Karpas-422 (cell line): ENCODE data around the gene ADAMTS14. TPM values are rescaled to one million over a fixed set of nuclear protein-coding genes. Genes with fewer than 3 reads are reported as not detected.
A peak's percentile ranks its signal among the peaks of the same experiment; 100 is the strongest.

Experiments
- DNase-seq: peaks from one replicate; pipeline ENCODE4 v3.0.0-alpha.2; 2015
- H2AFZ ChIP-seq: fragments of 200-600 bp; sonication (generic); 2 replicates; pipeline ENCODE4 v1.6.1; 2014; ENCODE audit warnings: antibody characterized with exemption, low read length, mixed read lengths
- H3K27ac ChIP-seq: fragments of 200-600 bp; sonication (generic); 2 replicates; pipeline ENCODE4 v1.5.1; 2014; ENCODE audit warnings: mild to moderate bottlenecking, low read length, moderate library complexity
- H3K27me3 ChIP-seq: fragments of 200-600 bp; sonication (generic); 2 replicates; pipeline ENCODE4 v1.6.1; 2014; ENCODE audit warnings: low read length, mixed read lengths
- H3K36me3 ChIP-seq: fragments of 200-600 bp; sonication (generic); 2 replicates; pipeline ENCODE4 v1.6.1; 2014; ENCODE audit warnings: low read length, mixed read lengths; ENCODE audit not compliant: insufficient read depth
- H3K4me1 ChIP-seq: fragments of 200-600 bp; sonication (generic); 2 replicates; pipeline ENCODE4 v1.6.1; 2014; ENCODE audit warnings: mild to moderate bottlenecking, low read length, mixed read lengths
- H3K4me2 ChIP-seq: fragments of 200-600 bp; sonication (generic); 2 replicates; pipeline ENCODE4 v1.6.1; 2014; ENCODE audit warnings: low read length, low read depth, mild to moderate bottlenecking; ENCODE audit not compliant: poor library complexity, severe bottlenecking
- H3K4me3 ChIP-seq: fragments of 200-600 bp; sonication (generic); 2 replicates; pipeline ENCODE4 v1.5.1; 2014; ENCODE audit warnings: mild to moderate bottlenecking, antibody characterized with exemption, low read length, mixed read lengths
- H3K79me2 ChIP-seq: fragments of 200-600 bp; sonication (generic); 2 replicates; pipeline ENCODE4 v1.6.1; 2014; ENCODE audit warnings: mild to moderate bottlenecking, low read length, mixed read lengths
- H3K9ac ChIP-seq: fragments of 200-600 bp; sonication (generic); 2 replicates; pipeline ENCODE4 v1.6.0; 2014; ENCODE audit warnings: low read length
- H3K9me2 ChIP-seq: fragments of 200-600 bp; sonication (generic), shearing (Covaris generic); replicated peaks from 2 replicates; pipeline ENCODE4 v1.6.0; 2014; ENCODE audit warnings: mild to moderate bottlenecking, low read length, moderate library complexity; ENCODE audit not compliant: insufficient read depth
- H3K9me3 ChIP-seq: fragments of 300-700, 200-600 bp; sonication (generic); 2 replicates; pipeline ENCODE4 v1.6.1; 2014; ENCODE audit warnings: low read length, mixed read lengths
- H4K20me1 ChIP-seq: fragments of 200-600 bp; sonication (generic); 2 replicates; pipeline ENCODE4 v1.6.1; 2014; ENCODE audit warnings: mild to moderate bottlenecking, antibody characterized with exemption, low read length, low read depth; ENCODE audit not compliant: insufficient read depth
- total RNA-seq: library from RNA; depleted of rRNA; stranded (reverse); fragments of >200 nt; shearing (Covaris generic); gene quantifications from 2 replicates; pipeline ENCODE4 v1.2.3, GENCODE V29; 2014; ENCODE audit warnings: low replicate concordance

ADAMTS14 gene
- total RNA-seq, 1 experiment from 2014 or later = not detected

DNA sequence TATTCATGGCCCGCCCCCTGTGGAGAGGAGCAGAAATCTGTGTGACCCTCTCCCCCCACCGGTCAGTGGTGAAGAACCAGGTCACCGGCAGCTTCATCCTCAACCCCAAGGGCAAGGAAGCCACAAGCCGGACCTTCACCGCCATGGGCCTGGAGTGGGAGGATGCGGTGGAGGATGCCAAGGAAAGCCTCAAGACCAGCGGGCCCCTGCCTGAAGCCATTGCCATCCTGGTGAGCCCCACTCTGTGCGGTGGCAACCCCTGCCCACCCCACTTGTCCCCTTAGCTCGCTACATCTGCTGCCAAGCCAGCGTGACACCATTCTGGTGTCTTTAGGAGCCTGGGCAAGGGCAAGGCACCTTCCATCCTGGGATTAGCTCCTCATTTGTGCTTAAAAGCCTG, 77.5 kb downstream of the ADAMTS14 start:
- no peak for DNase-seq
- Histone ChIP-seq H3K9ac (no peak overlapping the region), H3K9me2 (no peaks in the 10 kb centered on the region), H3K27ac (no peak overlapping the region), H4K20me1 (no peaks in the 10 kb centered on the region), H3K4me2 (no peak overlapping the region), H3K27me3 (no peaks in the 10 kb centered on the region), H2AFZ (no peak overlapping the region), H3K4me1 (no peaks in the 10 kb centered on the region), H3K4me3 (no peak overlapping the region), H3K36me3 (no peaks in the 10 kb centered on the region), H3K9me3 (no peaks in the 10 kb centered on the region), H3K79me2 (no peaks in the 10 kb centered on the region)

GRCh38 chr10:70750156-70750703, 77.9 kb downstream of the ADAMTS14 start:
- no peak overlapping the region for H3K9ac ChIP-seq
- no peaks in the 10 kb centered on the region for H3K9me2 ChIP-seq
- no peaks in the 10 kb centered on the region for H4K20me1 ChIP-seq
- no peaks in the 10 kb centered on the region for H3K9me3 ChIP-seq
- DNase-seq = no peak
- no peak overlapping the region for H3K4me2 ChIP-seq
- H3K4me1 ChIP-seq = no peaks in the 10 kb centered on the region
- H3K36me3 ChIP-seq = no peaks in the 10 kb centered on the region
- H3K79me2 ChIP-seq = no peaks in the 10 kb centered on the region
- no peak overlapping the region for H3K27ac ChIP-seq
- H3K27me3 ChIP-seq = no peaks in the 10 kb centered on the region
- H2AFZ ChIP-seq = no peak overlapping the region
- H3K4me3 ChIP-seq = no peak overlapping the region

DNA sequence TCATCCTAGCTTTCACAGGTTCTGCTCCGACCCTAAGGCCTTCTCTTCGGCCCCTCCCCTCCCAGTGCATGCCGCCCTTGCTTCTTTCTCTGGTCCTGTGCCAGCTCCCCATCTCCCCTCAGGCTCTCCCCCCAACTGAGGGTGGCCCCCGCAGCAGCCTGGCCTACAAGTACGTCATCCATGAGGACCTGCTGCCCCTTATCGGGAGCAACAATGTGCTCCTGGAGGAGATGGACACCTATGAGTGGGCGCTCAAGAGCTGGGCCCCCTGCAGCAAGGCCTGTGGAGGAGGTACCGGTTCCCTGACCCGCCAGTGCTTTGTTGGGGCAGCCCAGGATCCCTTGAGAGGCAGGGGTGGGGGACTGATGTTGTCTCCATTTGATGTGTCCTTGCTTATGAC, 79.0 kb downstream of the ADAMTS14 start:
- Histone ChIP-seq H3K36me3 (no peaks in the 10 kb centered on the region), H3K4me3 (no peak overlapping the region), H3K27me3 (no peaks in the 10 kb centered on the region), H3K4me2 (no peak overlapping the region), H3K27ac (no peak overlapping the region), H4K20me1 (no peaks in the 10 kb centered on the region), H3K9me3 (no peaks in the 10 kb centered on the region), H3K4me1 (no peaks in the 10 kb centered on the region), H3K79me2 (no peaks in the 10 kb centered on the region), H3K9me2 (no peaks in the 10 kb centered on the region), H2AFZ (no peak overlapping the region), H3K9ac (no peak overlapping the region)
- no peak for DNase-seq

GRCh38 chr10:70751991-70752390, 79.7 kb downstream of the ADAMTS14 start:
- no peaks in the 10 kb centered on the region for H3K4me1 ChIP-seq
- no peaks in the 10 kb centered on the region for H3K36me3 ChIP-seq
- no peak overlapping the region for H3K9ac ChIP-seq
- H3K79me2 ChIP-seq = no peaks in the 10 kb centered on the region
- H3K9me3 ChIP-seq = no peaks in the 10 kb centered on the region
- H3K4me2 ChIP-seq = no peak overlapping the region
- no peak overlapping the region for H3K4me3 ChIP-seq
- H3K27ac ChIP-seq = no peak overlapping the region
- DNase-seq = no peak
- no peaks in the 10 kb centered on the region for H4K20me1 ChIP-seq
- no peaks in the 10 kb centered on the region for H3K9me2 ChIP-seq
- no peaks in the 10 kb centered on the region for H3K27me3 ChIP-seq
- no peak overlapping the region for H2AFZ ChIP-seq

- H3K9me3 ChIP-seq = no peaks in the 10 kb centered on the region
- no peak for DNase-seq
- no peaks in the 10 kb centered on the region for H3K79me2 ChIP-seq
- H3K9ac ChIP-seq = no peak overlapping the region
- no peak overlapping the region for H3K4me2 ChIP-seq
- no peak overlapping the region for H3K4me3 ChIP-seq
- H4K20me1 ChIP-seq = no peaks in the 10 kb centered on the region
- H3K27me3 ChIP-seq = no peaks in the 10 kb centered on the region
- H3K9me2 ChIP-seq = no peaks in the 10 kb centered on the region
- no peaks in the 10 kb centered on the region for H3K4me1 ChIP-seq
- no peak overlapping the region for H2AFZ ChIP-seq
- no peak overlapping the region for H3K27ac ChIP-seq
- H3K36me3 ChIP-seq = no peaks in the 10 kb centered on the region
Measured at GRCh38 chr10:70752571-70752970, 80.3 kb downstream of the ADAMTS14 start.

DNA sequence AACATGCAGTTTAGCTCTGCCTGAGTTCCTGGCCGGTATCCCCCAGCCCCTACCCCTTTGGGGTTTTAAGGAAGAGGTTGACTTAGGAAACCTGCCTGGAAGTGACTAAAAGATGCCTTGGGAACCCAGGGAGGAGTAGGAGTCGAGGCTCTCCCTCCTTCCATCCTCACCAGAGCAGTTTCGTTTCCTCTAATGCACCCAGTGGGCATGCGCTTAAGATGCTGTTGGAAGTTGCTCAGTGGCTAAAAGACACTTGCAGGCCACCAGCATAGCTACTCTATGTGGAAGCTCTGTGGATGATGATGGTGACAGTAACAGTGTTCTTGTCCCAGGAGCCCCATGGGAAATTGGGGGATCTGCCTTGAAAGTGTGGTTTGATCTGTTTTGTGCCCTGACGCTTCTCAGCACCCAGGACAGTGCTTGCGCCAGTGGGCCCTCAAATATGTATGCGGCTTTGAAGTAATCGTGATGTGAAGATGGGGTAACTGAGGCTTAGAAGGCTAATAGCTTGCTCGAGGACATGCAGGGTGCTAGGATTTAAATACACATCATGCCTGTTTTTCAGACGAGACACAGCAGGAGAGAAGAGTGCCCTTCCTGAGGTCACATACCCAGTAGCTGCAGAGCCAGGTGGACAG, 80.8 kb downstream of the ADAMTS14 start:
- H3K79me2 ChIP-seq = no peaks in the 10 kb centered on the region
- no peak overlapping the region for H3K9ac ChIP-seq
- H2AFZ ChIP-seq = no peak overlapping the region
- H3K4me2 ChIP-seq = no peak overlapping the region
- no peak overlapping the region for H3K4me3 ChIP-seq
- no peaks in the 10 kb centered on the region for H3K9me2 ChIP-seq
- H4K20me1 ChIP-seq = no peaks in the 10 kb centered on the region
- no peaks in the 10 kb centered on the region for H3K27me3 ChIP-seq
- DNase-seq = peak; percentile 57
- H3K36me3 ChIP-seq = no peaks in the 10 kb centered on the region
- no peaks in the 10 kb centered on the region for H3K9me3 ChIP-seq
- no peak overlapping the region for H3K27ac ChIP-seq
- H3K4me1 ChIP-seq = no peaks in the 10 kb centered on the region

- Histone ChIP-seq H2AFZ (no peak overlapping the region), H3K9ac (no peak overlapping the region)
Measured at GRCh38 chr10:70753841-70754621, 81.7 kb downstream of the ADAMTS14 start.

GRCh38 chr10:70756700-70757360, 84.5 kb downstream of the ADAMTS14 start:
- Histone ChIP-seq H3K9ac (no peak overlapping the region), H4K20me1 (no peaks in the 10 kb centered on the region), H3K4me2 (no peak overlapping the region), H3K27me3 (no peaks in the 10 kb centered on the region), H2AFZ (no peak overlapping the region), H3K4me1 (no peaks in the 10 kb centered on the region), H3K79me2 (no peaks in the 10 kb centered on the region), H3K9me3 (no peaks in the 10 kb centered on the region), H3K9me2 (no peaks in the 10 kb centered on the region), H3K36me3 (no peaks in the 10 kb centered on the region), H3K27ac (no peak overlapping the region), H3K4me3 (no peak overlapping the region)
- DNase-seq = no peak

More at GRCh38 chr10:70753841-70754621, 81.7 kb downstream of the ADAMTS14 start:
- Histone ChIP-seq H3K9me2 (no peaks in the 10 kb centered on the region), H3K27ac (no peak overlapping the region), H3K27me3 (no peaks in the 10 kb centered on the region), H3K4me3 (no peak overlapping the region), H3K4me2 (no peak overlapping the region), H3K36me3 (no peaks in the 10 kb centered on the region), H3K9me3 (no peaks in the 10 kb centered on the region), H3K4me1 (no peaks in the 10 kb centered on the region), H4K20me1 (no peaks in the 10 kb centered on the region), H3K79me2 (no peaks in the 10 kb centered on the region)
- no peak for DNase-seq
